ENCODE data around the gene OR1D5. TPM values are rescaled to one million over a fixed set of nuclear protein-coding genes. Genes with fewer than 3 reads are reported as not detected.
"Not testable (repeated sequence)": the region's sequence is repeated elsewhere in the genome, so short reads cannot be mapped to it uniquely, and the experiment has no call there.

Gene OR1D5
- total RNA-seq = not detected

- H3K9me3 Mint-ChIP-seq; H3K27me3 Mint-ChIP-seq; H3K4me1 Mint-ChIP-seq (ENCODE audit: low read depth); POLR2A ChIA-PET; ATAC-seq; H3K4me3 Mint-ChIP-seq; intact Hi-C loops (cut with micrococcal nuclease); CTCF ChIA-PET; H3K36me3 Mint-ChIP-seq (ENCODE audit: low read depth); H3K27ac Mint-ChIP-seq; DNase-seq: not testable (repeated sequence)
These were observed at the start of gene OR1D5 for GRCh38 chr17:3063507-3063906. OR1D5 (minus strand) TSS chr17:3063607; CDS start chr17:3063607, 0 bp downstream.

GRCh38 chr17:3104322-3104721 is 40.9 kb upstream of the OR1D5 start, which contains the start of gene OR1D2:
OR1D2 (minus strand) TSS chr17:3104422; CDS start chr17:3092996, 11,426 bp downstream.
- DNase-seq (no peak), ATAC-seq (no peak)
- H3K36me3 Mint-ChIP-seq (ENCODE audit: low read depth) = no peaks in the 10 kb centered on the region
- no peak within 1 kb of the TSS for H3K27ac Mint-ChIP-seq
- intact Hi-C loops (cut with micrococcal nuclease) = no loop called here
- H3K9me3 Mint-ChIP-seq = peaks cover 19% of the 10 kb centered on the region
- TF ChIP-seq CTCF (IDR thresholded peaks at IDR 0.05) = no peak
- POLR2A ChIA-PET = no interaction called here
- CTCF ChIA-PET = no interaction called here
- no peaks in the 10 kb centered on the region for H3K4me1 Mint-ChIP-seq (ENCODE audit: low read depth)
- no peak within 1 kb of the TSS for H3K4me3 Mint-ChIP-seq
- H3K27me3 Mint-ChIP-seq = peaks cover 7% of the 10 kb centered on the region

GRCh38 chr17:3073850-3074249 is 10.4 kb upstream of the OR1D5 start:
- POLR2A ChIA-PET; H3K27ac Mint-ChIP-seq; ATAC-seq; DNase-seq; H3K27me3 Mint-ChIP-seq; H3K36me3 Mint-ChIP-seq (ENCODE audit: low read depth); H3K4me3 Mint-ChIP-seq; H3K4me1 Mint-ChIP-seq (ENCODE audit: low read depth); CTCF ChIA-PET; intact Hi-C loops (cut with micrococcal nuclease); H3K9me3 Mint-ChIP-seq: not testable (repeated sequence)

GRCh38 chr17:3065192-3065591 is 1.8 kb upstream of the OR1D5 start:
- H3K9me3 Mint-ChIP-seq; intact Hi-C loops (cut with micrococcal nuclease); ATAC-seq; DNase-seq; CTCF ChIA-PET; H3K36me3 Mint-ChIP-seq (ENCODE audit: low read depth); H3K4me1 Mint-ChIP-seq (ENCODE audit: low read depth); POLR2A ChIA-PET; H3K4me3 Mint-ChIP-seq; H3K27ac Mint-ChIP-seq; H3K27me3 Mint-ChIP-seq: not testable (repeated sequence)

GRCh38 chr17:3062824-3063377 is 506 bp downstream of the OR1D5 start:
- intact Hi-C loops (cut with micrococcal nuclease); POLR2A ChIA-PET; H3K4me1 Mint-ChIP-seq (ENCODE audit: low read depth); DNase-seq; H3K36me3 Mint-ChIP-seq (ENCODE audit: low read depth); H3K4me3 Mint-ChIP-seq; CTCF ChIA-PET; H3K27ac Mint-ChIP-seq; H3K9me3 Mint-ChIP-seq; H3K27me3 Mint-ChIP-seq: not testable (repeated sequence)
- peak; percentile 60 for ATAC-seq

- H3K4me3 Mint-ChIP-seq; H3K36me3 Mint-ChIP-seq (ENCODE audit: low read depth); CTCF ChIA-PET; ATAC-seq; POLR2A ChIA-PET; intact Hi-C loops (cut with micrococcal nuclease); H3K27ac Mint-ChIP-seq; H3K4me1 Mint-ChIP-seq (ENCODE audit: low read depth); H3K27me3 Mint-ChIP-seq; DNase-seq; H3K9me3 Mint-ChIP-seq: not testable (repeated sequence)
These were observed 8.5 kb downstream of the OR1D5 start for GRCh38 chr17:3054868-3055267.

GRCh38 chr17:3049705-3050295 is 13.6 kb downstream of the OR1D5 start:
- TF ChIP-seq CTCF (IDR thresholded peaks at IDR 0.05) = no peak
- Mint-ChIP-seq H3K4me1 (ENCODE audit: low read depth) (peaks cover 3% of the 10 kb centered on the region), H3K36me3 (ENCODE audit: low read depth) (no peaks in the 10 kb centered on the region), H3K9me3 (no peaks in the 10 kb centered on the region), H3K27me3 (peaks cover 2% of the 10 kb centered on the region), H3K27ac (no peak overlapping the region), H3K4me3 (peak overlapping the region; percentile 87)
- no peak for DNase-seq
- intact Hi-C loops (cut with micrococcal nuclease) = no loop called here
- CTCF ChIA-PET = interaction anchor here (2.0 to 2.3 kb wide), 2 partner anchors 586 to 598 kb away, joined by 8 read pairs; partner anchors contain the start of genes CTNS and SHPK
- no peak for ATAC-seq
- POLR2A ChIA-PET = no interaction called here
